Stimulated activated CD4-positive, alpha-beta T cell treated with anti-CD3 and anti-CD28 coated beads, Interleukin-12 subunit alpha, Interleukin-12 subunit beta, amount 100 ng/mL, for 24 hours (primary cell): ENCODE measurements around the gene RSPH1.

Source experiments
- DNase-seq, 2 experiments: peaks; one replicate each; pipeline ENCODE4 v3.0.0-alpha.2; 2020; ENCODE audit warnings: low read depth in 2 of 2

The RSPH1 gene

DNA sequence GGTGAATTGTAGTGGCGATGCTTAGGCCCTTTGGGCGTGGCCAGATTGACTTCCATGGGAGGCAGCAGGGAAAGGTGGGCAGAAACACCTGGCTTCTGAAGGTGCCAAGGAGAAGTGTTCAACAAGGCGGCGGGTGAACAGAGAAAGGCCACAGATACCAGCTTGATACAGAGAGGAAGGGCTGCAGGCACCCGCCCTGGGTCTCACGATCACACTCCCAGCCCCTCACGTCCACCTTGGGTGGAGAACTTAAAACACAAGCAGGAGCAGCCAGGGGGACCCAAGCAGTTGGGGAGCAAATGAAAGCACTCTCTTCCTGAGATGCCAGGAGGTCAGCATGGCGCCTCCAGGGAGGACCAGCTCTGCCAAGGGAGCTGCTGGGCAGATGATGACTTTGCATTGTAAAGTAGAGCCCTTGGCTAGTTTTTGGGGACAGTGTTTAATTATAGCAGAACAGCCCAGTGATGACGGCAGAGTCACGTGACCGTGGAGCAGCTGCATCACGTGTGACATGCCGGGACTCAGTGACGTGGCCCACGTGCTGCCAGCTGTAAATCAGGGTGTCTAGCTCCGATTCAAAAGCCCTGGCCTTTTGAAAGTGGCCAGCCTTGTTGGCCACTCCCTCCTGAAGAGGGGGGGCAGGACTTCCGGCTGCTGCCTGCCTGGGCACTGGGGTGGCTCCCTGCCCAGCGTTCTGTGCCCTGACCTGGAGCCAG is 36.6 kb upstream of the RSPH1 start:
- DNase-seq = no peak

- no peak for DNase-seq
Observed at GRCh38 chr21:42531771-42532170, 35.7 kb upstream of the RSPH1 start.

DNA sequence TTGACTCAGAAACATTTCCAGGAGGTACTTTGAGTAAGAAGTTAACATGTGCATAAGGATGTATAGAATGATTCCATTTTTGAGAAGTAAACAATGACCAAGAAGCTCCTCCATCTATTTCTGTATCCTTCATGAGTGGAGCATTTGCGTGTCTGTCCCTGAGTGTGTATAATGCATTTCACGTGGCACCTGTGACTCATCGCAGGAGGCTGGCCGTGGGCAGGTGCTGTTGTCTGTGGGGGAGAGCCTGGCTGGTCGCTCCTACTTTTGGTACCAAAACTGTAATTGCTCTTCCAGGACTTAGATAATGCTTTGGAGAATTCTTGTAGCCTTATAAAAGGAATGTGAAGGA is 34.1 kb upstream of the RSPH1 start:
- DNase-seq = no peak

GRCh38 chr21:42527489-42528158 is 31.6 kb upstream of the RSPH1 start:
- DNase-seq = peak; percentile 12 to 36

GRCh38 chr21:42527127-42527488 is 31.1 kb upstream of the RSPH1 start:
- DNase-seq = no peak

DNA sequence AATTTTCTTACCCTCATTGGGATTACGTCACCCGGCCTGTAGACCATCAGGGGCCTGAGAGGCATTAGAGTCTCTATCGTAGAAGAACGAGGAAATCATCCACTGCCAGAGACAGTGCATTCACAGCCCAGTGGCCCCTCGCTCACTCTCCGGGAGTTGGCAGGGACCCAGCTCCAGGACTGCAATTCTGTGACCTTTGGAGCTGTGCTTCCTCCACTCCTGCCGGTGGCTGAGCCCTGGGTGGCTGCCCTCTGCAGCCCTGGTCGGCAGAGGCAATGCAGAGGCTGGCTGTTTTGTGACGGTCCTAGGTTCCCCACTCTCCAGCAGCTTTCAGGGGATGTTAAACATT is 30.3 kb upstream of the RSPH1 start:
- no peak for DNase-seq

DNA sequence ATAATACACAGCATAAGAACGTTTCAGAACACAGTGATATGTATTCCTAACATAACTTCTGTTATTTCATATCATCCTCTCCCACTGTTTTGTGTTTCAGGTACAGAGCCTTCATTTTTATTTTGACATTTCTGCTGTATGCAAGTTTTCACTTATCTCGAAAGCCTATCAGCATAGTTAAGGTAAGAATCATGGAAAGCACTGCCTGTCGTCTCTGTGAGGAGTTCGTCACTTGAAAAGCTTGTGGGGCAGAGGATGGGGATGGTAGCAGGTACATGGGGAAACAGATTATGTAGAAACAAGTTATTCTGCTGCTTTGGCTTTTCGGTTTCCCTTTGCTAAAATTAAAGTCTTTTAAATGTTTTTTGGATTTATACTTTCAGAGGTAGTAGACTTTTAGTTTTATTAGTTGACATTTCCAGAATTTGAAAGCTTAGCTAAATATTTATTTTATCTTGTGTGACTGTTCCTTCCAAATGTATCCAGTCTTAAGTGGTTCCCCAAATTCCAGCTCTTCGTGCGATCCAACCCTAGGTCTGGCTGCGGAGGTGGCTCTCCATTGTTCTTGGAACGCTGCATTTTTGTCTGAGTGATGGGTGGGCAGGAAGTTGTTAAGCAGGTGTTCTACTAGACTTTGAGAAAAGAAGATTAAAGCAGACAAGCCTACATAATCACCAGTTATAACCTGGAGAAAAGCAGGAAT is 29.8 kb upstream of the RSPH1 start:
- DNase-seq = no peak

GRCh38 chr21:42525029-42525581 is 29.1 kb upstream of the RSPH1 start:
- DNase-seq = no peak

- no peak for DNase-seq
Observed at GRCh38 chr21:42524341-42525028, 28.5 kb upstream of the RSPH1 start.

DNA sequence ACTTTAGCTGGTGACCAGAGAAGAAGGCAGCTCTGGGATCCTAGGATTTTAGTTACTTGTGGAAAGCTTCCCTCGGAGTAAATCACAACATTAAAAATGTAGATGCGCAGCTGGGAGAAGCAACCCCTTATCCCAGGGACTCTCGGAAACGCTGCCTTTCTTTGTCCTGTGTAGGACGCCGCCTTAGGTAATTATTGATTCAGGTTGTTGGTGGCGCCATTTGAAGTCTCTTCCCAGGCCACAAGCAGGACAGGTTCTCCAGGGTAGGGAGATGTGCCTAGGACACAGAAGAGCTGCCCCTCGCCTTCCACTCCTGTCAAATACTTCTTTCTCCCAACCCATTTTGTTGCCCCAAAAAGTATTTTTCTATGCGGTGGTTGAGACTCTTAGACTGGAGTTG is 27.9 kb upstream of the RSPH1 start:
- DNase-seq = no peak

GRCh38 chr21:42523211-42523610 is 27.2 kb upstream of the RSPH1 start:
- DNase-seq = no peak

DNA sequence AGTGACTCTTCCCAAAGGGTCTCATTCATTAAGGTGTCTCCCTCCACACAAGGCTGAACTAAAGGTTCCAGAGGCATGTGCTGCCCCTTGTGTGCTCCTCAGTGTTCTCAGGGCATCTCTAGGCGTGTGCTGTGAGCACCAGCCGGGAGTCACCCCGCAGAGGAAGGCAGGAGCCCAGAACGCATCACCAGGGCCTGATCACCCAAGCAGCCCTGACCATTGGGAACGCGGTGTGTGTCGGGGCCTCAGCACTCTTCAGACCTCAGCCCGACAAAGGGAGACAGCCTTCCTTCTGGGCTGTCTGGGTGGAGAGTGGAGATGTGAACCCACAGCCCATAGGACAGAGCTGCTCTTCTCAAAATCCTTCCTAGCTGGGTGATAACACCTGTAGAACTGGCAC is 26.7 kb upstream of the RSPH1 start:
- DNase-seq = no peak

DNA sequence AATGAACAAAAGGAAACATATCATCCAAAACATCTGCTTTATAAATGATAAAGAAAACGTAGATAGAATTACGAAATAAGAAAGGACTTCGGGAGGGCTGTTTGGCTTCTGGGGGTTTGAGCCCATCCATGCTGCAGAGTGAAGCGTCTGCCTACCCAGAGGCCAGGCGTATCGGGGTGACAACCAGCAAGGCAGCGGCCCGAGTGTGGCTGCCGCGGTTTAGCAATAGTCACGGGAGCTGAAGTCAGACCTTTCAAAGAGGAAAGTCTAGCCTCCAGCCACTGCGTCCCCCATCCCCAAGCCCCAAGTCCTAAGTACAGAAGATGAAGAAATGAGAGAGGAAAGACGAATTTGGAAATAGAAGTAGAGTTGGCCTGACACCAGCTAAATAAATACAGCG is 26.2 kb upstream of the RSPH1 start:
- DNase-seq = no peak

GRCh38 chr21:42521805-42522204 is 25.8 kb upstream of the RSPH1 start:
- no peak for DNase-seq

DNA sequence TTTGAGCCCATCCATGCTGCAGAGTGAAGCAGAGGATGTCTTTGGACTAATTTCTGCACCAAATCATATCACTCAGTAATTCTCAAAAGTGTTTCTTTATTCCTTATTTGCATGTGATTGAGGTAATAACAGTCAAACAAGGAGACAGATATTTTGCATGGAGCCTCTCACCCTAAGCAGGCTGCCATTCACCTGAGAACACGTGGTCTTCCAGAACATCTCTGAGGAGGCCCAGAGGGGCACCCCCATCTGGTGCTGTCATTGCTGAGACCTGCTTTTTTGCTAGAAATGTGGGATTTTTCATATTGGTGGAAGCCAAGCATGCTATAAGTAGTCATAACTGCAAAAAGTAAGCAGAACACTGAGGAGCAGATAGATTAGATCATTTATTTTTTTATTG is 25.4 kb upstream of the RSPH1 start:
- no peak for DNase-seq

DNA sequence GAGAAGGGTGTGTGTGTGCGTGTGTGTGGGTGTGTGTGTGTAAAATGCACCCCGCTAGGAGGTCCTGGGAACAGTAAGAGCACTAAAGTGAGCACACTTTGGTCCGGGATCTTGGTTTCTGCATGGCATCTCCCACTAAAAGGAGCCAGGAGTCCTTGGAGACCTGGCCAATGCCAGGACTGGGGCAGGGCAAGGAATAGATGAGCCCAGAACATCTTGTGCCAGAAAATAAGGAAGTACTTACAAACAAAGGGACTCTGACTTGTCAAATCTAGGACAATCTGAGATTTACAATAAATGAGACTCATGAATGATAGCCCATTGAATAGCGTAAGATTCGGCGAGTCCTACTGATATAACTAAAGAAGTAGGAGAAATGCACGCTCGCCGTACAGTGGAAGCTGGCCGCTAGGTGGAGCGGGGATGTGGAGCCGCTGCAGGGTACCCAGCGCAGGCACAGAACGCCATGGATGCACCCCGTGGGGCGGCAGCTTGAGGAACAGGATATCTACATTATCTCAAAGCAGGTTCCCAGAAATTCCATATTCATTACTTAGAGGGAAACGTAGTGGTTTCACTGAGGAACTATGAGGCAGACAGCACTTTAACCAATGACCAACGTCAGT is 24.7 kb upstream of the RSPH1 start:
- no peak for DNase-seq

- DNase-seq = no peak
Observed at GRCh38 chr21:42518626-42519025, 22.6 kb upstream of the RSPH1 start.

GRCh38 chr21:42518215-42518614 is 22.2 kb upstream of the RSPH1 start:
- DNase-seq = no peak

DNA sequence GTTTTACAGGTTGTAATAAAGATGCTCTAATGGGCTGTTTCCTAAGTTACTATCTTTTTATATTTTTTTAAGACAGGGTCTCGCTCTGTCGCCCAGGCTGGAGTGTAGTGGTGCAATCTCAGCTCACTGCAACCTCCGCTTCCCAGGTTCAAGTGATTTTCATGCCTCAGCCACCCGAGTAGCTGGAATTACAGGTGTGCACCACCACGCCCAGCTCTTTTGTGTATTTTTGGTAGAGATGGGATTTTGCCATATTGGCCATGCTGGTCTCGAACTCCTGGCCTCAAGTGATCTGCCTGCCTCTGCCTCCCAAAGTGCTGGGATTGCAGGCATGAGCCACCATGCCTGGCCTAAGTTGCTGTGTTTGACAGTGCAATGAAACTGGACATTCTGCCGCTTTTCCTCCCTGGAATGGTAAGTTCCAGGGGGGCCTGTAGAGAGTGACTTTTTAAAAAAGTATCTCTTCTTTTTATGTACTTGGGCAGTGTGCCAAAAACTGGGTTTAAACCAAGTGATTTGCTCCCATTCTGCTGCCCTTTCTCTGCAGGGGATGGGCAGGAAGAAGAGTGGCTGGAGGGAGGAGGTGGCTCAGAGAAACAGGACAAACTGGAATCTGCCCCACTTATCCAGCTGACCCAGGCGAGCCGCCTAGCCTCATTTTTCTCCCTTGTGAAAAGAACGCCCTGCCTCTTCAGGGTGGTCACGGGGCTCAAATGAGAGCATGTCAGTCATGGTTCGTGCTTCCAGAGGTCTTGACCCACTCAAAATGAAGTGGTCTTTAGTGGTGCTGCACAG is 19.9 kb upstream of the RSPH1 start:
- DNase-seq = no peak

GRCh38 chr21:42514883-42515228 is 18.8 kb upstream of the RSPH1 start:
- DNase-seq = no peak
